HG02943 (cell line): ENCODE measurements around the gene ROCK2.
"Not testable (repeated sequence)": the region's sequence is repeated elsewhere in the genome, so short reads cannot be mapped to it uniquely, and the experiment has no call there.

Experiments
- ATAC-seq: cut with Tn5 transposase; IDR thresholded peaks from one replicate; pipeline ENCODE4 v1.9.1; 2021; ENCODE audit warnings: mild to moderate bottlenecking, low read depth, moderate library complexity; ENCODE audit not compliant: unreplicated experiment

Gene ROCK2

DNA sequence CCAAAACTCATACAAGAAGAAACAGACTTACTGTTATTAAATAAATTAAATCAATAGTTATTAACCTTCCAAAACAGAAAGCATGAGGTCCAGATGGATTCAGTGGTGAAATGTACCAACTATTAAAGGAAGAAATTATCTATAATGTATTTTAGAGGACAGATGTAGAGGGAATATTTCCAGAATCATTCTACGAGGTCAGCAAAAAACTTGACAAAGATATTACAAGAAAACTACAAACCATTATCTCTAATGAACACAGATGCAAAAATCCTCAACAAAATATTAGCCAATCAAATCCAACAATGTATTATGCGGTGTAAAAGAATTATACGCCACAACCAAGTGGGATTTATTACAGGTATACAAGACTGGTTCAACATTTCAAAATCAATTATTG, 63.7 kb downstream of the ROCK2 start:
- ATAC-seq: no peak

DNA sequence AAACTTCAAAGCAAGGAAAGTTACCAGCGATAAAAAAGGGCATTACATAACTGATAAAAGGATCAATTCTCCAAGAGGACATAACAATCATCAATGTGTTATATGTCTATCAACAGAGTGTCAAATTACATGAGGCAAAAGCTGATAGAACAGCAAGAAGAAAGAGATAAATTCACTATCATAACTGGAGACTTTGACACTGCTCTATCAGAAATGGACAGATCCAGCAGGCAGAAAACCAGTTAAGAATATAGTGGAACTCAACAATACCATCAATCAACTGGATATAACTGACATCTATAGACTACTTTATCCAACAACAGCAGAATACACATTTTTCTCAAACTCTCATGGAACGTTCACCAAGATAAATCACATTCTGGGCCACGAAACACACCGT, 65.0 kb downstream of the ROCK2 start:
- ATAC-seq: no peak

DNA sequence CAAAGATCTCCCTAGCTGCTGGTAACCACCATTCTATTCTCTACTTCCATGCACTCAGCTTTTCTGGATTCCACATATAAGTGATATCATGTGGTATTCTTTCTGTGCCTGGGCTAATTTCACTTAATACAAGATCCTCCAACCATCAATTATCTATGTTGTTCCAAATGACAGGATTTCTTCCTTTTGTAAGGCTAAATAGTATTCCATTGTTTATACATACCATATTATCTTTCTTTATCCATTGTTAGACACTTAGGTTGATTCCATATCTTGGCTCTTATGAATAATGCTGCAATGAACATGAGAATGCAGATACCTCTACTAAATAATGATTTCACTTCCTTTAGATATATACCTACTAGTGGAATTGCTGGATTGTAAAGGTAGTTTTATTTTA, 66.2 kb downstream of the ROCK2 start:
- ATAC-seq: no peak

DNA sequence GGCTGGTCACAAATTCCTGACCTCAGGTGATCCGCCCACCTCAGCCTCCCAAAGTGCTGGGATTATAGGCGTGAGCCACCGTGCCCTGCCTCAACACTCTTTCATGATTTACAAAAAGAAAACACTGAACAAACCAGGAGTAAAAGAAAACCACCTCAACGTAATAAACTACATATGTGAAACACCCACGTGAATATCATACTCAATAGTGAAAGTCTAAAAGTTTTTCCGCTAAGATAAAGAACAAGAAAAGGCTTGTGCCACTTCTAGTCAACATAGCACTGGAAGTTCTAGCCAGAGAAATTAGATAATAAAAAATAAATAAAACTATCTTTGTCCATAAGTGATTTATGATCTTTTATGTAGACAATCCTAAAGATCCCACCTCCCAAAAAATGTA, 68.5 kb downstream of the ROCK2 start:
- no peak for ATAC-seq

DNA sequence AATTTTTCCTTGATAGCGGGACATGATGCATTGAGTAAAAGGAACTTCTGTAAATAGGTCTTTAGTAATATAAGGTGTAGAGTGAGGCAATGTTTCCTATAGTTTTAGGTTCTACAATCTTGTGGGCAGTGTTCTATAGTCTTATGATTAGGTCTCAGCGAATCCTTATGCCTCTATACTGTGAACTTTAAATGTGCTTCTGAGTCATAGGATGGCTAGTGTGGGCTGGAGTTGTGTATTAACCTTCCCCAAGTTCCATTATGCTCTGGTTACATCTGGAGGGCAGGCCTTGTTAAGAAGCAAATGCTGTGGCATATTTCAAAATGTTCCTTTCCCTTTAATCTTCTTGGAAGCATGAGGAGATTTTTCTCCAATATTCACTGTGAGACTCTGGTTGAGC, 73.5 kb downstream of the ROCK2 start:
- no peak for ATAC-seq

DNA sequence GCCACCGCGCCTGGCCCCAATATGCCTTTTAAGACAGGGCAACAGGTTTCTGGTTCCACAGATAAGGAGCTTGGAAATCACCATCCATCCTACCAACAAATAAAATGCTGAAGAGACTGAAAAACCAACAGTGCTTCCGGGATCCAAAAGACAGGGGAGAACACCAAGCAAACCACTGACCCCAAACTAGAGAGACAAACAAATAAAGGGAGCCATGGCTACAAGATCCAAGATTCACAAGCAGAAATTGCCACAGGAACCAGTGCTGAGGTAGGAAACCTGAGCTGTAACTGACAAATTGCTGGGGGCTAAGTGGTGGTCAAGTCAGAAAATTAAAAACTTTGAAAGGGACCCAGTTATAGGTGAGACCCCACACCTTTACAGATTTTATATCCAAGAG, 76.5 kb downstream of the ROCK2 start:
- ATAC-seq: no peak

DNA sequence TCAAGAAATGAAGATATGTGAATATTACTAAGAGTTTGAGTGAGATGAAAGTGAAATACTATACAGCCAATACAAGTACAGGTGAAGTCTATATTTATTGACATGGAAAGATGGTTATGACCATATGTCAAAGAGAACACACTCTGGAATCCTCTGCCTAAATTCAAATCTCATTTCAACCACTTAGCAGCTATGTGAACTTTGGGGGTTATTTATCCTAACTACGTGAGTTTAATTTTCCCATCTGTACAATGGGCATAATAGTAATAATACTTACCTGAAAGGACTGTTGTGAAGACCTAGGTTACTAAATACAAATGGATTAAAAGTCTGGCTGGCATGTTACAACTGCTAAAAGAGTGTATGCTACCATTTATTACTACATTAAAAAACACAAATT, 79.6 kb downstream of the ROCK2 start:
- ATAC-seq: no peak

DNA sequence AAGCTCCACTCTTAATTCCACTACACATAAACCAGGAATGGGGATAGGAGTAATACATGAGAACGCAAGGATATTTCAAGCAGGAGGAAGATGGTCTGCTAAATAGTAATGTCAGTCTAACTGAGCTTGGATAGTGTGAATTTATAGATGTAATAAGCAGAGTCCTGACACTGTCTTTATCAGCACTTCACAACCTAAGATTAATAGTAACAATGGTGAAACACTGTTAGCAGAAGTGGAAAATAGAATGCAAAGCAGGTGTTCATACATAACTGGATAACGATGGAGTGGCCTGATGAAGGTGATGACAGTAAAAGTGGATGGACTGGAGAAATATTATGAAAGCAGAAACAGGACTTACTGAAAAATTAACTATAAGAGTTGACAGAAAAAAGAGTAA, 80.4 kb downstream of the ROCK2 start:
- no peak for ATAC-seq

DNA sequence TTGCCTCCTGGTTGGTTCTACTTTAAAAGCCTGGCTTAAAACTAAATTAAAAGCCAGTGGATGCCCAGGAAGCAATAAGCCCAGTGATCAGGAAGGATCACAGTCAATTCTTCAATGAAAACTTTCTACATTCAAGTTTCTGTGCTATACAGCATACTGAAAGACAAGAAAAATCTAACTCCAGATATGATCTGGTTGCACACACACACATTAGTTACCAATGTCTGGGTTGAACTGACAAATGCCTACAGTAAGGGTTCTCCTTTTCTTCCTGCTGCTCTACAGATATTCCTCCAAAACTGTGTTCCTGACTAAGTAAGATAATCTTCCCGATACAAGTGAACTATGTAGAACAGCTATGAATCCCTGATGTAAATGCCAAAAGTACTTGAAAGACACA, 81.3 kb downstream of the ROCK2 start:
- no peak for ATAC-seq

DNA sequence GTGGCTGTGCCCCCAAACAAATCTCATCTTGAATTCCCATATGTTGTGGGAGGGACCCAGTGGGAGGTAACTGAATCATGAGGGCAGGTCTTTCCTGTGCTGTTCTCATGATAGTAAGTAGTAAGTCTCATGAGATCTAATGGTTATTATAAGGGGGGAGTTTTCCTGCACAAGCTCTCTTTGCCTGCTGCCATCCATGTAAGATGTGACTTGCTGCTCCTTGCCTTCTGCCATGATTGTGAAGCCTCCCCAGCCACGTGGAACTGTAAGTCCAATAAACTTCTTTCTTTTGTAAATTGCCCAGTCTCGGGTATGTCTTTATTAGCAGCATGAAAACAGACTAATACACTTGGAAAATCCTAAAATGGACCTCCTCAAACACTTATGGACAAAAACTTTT, 82.0 kb downstream of the ROCK2 start:
- not testable (repeated sequence) for ATAC-seq

DNA sequence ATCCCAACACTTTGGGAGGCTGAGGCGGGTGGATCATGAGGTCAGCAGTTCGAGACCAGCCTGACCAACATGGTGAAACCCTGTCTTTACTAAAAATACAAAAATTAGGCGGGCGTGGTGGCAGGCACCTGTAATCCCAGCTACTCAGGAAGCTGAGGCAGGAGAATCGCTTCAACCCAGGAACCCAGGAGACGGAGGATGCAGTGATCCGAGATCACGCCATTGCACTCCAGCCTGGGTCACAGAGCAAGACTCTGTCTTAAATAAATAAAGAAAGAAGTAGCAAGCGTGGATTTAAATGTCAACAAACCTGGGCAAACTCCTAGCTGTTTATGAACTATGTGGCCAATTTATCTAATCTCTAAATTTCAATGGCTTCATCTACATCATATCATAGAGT, 82.9 kb downstream of the ROCK2 start:
- not testable (repeated sequence) for ATAC-seq

DNA sequence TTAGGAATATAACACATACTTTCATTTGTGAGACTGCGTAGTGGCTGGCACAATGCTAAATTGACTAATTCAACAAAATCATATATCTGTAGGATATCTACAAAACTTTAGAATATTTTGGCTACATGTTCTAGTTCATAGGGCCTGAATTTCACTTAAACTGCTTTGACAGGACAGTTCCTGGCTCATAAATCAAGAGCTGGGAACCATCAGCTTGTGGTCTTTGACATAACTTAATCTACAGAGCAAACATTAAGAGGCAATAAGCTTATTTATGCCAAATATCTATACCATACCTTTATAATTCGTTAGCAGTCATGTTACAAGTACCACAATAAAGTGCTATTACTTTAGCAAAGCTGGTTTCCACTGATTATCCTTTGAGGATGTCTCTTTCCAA, 83.5 kb downstream of the ROCK2 start:
- ATAC-seq: no peak

DNA sequence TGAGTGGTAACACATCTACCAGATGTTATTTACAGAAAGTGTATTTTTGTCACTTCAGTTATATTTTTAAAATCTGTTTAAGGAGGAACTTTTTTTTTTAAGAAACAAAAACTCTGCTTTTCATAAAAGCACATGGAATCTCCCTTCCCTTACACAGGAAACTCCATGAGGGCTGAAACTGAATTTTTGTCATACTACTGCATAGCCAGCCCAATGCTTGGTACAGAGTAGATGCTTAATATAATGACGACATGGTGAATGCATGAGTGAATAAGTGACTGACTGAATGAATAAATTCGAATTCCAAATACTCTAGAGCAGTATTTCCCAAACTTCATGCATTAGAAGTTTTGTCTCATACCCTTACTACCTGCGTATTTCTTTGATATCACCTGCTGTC, 86.5 kb downstream of the ROCK2 start:
- ATAC-seq: no peak

DNA sequence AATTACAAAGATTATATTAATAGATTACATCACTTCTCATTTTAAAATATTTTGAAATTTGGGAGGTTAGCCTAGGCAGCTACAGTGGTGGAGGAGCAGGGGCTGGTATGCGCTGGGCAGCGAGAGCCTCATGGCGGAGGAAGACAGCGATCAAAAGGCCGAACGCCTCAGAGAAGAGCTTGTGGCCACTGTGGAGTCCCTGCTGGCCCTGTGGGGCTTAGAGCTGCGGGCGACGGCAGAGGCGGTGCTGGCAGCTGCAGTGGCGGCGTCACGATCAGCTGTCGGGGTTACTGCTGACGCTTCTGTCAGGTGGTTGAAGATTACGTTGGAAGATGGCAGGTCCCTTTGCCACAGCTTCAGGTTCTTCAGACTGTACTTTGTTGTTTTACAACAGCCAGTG, 87.4 kb downstream of the ROCK2 start:
- no peak for ATAC-seq

DNA sequence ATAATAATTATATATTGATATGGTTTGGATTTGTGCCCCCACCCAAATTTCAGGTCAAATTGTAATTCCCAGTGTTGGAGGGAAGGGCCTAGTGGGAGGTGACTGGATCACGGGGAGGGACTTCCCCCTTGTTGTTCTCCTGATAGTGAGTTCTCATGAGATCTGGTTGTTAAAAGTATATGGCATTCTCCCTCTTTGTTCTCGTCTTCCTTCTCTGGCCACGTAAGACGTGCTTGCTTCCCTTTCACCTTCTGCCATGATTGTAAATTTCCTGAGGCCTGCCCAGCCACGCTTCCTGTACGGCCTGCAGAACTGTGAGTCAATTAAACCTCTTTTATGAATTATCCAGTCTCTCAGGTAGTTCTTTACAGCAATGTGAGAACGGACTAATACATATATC, 88.3 kb downstream of the ROCK2 start:
- no peak for ATAC-seq

DNA sequence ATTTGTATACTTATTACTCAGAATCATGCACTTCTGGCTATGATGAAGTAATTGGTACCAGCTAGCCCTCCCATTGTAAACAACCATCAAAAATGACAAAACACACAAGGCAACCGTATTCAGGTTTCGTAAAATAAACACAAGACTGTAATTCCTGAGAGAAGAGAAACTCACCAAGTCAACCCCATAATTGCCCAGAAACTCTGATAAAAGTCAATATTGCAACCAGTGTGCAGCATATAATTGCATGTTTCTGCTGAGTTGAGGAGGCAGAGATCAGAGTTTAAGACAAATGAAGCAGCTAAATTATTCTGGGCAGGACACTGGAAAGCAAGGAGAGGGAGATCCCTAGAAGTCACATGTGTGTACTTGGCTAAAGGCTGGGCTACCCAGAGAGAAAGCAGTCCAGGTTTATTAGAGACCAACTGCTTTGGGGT, 90.3 kb downstream of the ROCK2 start:
- ATAC-seq: no peak

DNA sequence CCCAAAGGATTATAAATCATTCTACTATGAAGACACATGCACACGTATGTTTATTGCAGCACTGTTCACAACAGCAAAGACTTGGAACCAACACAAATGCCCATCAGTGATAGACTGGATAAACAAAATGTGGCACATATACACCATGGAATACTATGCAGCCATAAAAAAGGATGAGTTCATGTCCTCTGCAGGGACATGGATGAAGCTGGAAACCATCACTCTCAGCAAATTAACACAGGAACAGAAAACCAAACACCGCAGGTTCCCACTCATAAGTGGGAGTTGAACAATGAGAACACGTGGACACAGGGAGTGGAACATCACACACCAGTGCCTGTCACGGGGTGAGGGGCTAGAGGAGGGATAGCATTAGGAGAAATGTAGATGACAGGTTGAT, 92.0 kb downstream of the ROCK2 start:
- ATAC-seq: not testable (repeated sequence)

DNA sequence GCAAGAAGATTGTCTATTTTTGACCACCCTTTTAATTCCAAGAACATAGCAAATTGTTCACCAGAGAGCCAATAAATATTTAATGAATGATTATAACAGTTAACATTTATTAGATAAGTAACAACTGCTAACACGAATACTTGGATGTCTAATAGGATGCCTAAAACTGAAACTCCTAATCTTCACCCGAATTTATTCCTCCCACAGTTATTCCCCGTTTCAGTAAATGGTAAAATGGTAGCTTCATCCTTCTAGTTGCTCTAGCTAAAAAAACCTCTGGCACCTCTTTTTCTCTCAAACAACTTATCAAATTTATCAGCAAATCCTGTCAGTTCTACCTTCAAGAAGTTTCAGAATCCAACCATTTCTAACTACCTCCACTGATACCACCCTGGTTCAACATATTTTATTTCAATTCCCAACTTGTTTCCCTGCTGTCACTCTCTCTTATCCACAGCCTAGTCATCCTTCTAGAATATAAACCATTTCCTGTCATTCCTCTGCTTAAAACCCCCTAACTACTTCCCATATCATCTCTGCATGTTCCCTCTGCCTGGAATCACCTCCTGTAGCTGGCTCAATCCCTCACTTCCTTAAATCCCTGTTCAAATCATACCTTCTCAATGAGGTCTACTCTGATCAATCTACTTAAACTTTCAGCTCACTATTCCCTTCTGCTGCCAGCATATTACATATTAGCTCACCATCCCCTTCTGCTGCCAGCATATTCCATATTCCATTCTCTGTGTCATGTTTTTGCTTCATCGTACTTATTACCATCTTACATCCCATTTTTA, 93.8 kb downstream of the ROCK2 start:
- ATAC-seq: no peak

DNA sequence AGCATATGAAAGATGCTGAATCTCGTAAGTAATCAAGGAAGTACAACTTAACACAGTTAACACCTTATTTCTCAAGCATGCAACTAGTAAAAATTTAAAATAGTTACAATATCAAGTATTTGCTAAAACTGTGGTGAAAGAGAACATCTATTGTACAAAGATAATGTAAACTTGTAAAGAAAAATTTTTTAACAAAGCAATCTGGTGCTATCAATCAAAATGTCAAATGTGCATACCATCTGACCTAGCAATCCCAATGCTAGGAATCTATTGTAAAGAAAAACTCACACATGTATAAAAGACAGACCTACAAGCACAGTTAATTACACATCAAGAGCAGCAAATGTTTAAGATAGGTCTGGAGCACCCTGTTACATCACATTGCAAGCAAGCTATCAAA, 99.1 kb downstream of the ROCK2 start:
- ATAC-seq: no peak

DNA sequence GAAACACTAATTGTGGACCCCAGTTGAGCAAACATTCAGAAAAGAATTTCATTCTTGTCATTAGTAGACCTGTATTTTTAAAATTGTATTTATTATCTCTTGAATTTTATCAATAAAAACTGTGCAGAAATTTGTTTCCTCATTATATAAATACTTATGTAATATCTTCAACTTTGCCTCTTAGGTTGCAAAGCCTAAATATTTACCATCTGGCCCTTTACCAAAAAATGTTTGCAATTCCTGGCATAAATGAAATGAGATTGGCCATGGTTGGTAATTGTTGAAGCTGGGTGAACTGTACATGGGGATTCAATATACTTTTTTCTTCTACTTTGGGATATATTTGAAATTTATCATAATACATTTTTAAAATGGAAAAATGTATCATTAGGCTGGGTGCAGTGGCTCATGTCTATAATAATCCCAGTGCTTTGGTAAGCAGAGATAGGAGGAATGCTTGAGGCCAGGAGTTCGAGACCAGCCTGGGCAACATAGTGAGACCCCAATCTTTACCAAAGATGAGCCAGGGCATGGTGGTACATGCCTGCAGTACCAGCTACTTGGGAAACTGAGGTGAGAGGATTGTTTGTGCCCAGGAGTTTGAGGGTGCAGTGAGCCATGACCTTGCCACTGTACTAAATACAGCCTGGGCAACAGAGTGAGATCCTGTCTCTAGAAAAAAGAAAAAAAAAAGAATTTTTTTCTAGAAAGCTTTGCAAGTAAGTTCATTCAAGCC, 100.2 kb downstream of the ROCK2 start:
- no peak for ATAC-seq

DNA sequence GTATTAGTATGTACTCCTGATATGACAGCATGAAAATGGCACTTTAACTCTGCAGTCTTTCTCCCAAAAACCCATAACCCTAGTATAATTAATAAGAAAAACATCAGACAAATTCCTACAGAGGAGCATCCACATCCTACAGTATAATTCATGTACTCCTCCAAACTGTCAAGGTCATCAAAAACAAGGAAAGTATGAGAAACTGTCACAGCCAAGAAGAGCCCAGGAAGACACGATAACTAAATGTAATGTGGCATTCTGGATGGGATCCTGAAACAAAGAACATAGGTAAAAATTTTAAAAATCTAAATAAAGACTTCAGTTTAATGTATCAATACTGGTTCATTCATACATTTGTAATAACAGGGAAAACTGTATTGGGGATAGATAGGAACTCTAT, 100.9 kb downstream of the ROCK2 start:
- no peak for ATAC-seq

DNA sequence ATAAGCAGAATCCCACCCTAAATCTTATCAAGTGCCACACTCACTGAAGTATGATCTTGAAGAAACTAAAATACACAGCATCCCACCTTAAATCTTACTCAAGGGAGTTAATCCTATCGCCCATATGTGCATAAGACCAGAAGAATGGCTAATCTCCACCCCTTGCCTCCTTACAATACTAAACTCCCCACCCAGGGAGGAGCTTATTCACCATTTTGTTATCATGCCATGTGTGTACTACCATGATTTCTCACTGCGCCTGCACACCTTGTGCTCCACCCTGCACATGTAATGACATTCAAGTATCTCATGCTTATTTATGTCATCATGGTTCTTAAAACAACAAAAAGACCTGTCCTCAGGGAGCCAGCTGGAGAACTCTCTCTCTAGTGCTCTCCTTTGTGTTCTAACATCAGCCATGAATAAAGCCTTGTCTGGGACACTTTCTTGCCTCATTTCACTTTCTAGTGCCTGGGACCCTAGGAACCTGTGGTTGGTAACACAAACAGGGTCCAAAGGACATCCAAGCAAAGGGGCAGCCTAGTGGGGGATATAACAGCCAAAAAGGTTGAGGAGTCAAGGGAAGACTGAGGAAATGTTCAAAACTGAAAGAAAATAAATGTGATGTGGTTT, 101.8 kb downstream of the ROCK2 start:
- ATAC-seq: no peak
